Type B pancreatic cell (in vitro differentiated cells): ENCODE data around the gene KPNA5. TPM values are rescaled to one million over a fixed set of nuclear protein-coding genes. Genes with fewer than 3 reads are reported as not detected.
A peak's percentile ranks its signal among the peaks of the same experiment; 100 is the strongest.

Experiments used
- DNase-seq: peaks from one replicate; pipeline ENCODE4 v3.0.0; 2021; ENCODE audit warnings: mixed read lengths; ENCODE audit not compliant: unreplicated experiment; ENCODE audit errors: extremely low spot score
- H3K27ac Mint-ChIP-seq: 2 replicates; pipeline ENCODE4 v1.8.0; 2021; ENCODE audit warnings: mild to moderate bottlenecking, mixed read lengths
- H3K27me3 Mint-ChIP-seq: 2 replicates; pipeline ENCODE4 v1.8.0; 2021; ENCODE audit warnings: mixed read lengths
- H3K36me3 Mint-ChIP-seq: 2 replicates; pipeline ENCODE4 v1.8.0; 2021; ENCODE audit warnings: mixed read lengths
- H3K4me1 Mint-ChIP-seq: one replicate; pipeline ENCODE4 v1.8.0; 2021; ENCODE audit warnings: mixed read lengths; ENCODE audit not compliant: unreplicated experiment
- H3K4me3 Mint-ChIP-seq: 2 replicates; pipeline ENCODE4 v1.8.0; 2021; ENCODE audit warnings: mild to moderate bottlenecking, mixed read lengths
- H3K9me3 Mint-ChIP-seq: 2 replicates; pipeline ENCODE4 v1.8.0; 2021; ENCODE audit warnings: mixed read lengths
- CTCF ChIP-seq: fragments of 200-600 bp; sonication (generic); conservative IDR thresholded peaks from 2 replicates; pipeline ENCODE4 v1.5.0; 2021; ENCODE audit warnings: antibody characterized with exemption, mild to moderate bottlenecking
- long read RNA-seq: library from polyadenylated mRNA; unstranded; transcript quantifications from one replicate; pipeline ENCODE4 v2.0.0, GENCODE V29; 2020
- total RNA-seq: library from RNA; stranded (reverse); gene quantifications from 2 replicates; pipeline ENCODE4 v1.2.1, GENCODE V29; 2021; ENCODE audit warnings: low replicate concordance

KPNA5 gene
- 9.6 and 12.6 TPM in 2 replicates for total RNA-seq
- long read RNA-seq, full-length matches to known transcripts, result 9 of 19 reads
- long read RNA-seq, partial matches to known transcripts, result 5 of 19 reads
- long read RNA-seq, other reads (novel, unspliced or antisense), result 5 of 19 reads

DNA sequence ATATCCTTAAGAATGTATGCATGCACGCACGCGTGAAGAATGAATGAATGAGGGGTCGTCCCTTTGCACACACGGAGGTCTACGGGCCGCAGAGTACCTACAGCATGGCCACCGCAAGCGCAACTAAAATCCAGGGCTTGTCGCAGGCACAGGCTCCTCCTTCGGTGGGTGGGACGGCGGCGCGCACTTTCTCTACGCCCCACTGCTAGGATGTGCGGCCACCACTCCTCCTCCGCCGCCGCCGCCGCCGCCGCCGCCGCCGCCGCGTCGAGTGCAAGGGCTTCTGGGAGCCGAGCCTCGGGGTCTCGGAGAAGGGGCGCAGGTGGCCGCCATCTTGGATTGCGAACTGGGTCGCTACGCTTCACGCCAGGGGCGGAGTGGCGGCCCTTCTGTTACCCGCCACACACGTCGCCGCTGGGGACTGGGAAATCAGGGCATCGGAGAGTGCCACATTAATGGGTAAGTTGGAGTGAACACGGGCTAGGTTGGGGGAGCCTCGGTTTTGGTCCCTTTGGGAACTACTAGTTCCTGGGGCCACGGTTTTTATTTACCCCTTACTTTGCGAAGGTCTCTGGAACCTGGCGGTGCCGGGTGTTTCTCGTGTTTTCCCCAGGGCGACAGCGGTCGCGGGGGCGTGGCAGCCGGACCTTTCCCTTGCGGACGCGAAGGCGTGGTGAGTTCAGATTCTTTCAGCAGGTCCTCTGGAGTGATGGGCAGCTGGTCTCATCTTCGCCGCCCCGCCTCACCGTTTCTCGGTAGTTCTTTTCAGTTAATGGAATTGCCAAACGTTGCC, at the start of gene KPNA5:
Gene KPNA5 (plus strand): TSS at position 332 of the 793 bp plus-strand sequence. CDS start 124 bp downstream, at position 456.
- peak; percentile 93 for DNase-seq
- H3K27ac Mint-ChIP-seq, result peak within 1 kb of the TSS; percentile 97
- peaks cover 17% of the 10 kb centered on the region for H3K36me3 Mint-ChIP-seq
- no peak for TF ChIP-seq CTCF
- peaks cover 16% of the 10 kb centered on the region for H3K4me1 Mint-ChIP-seq
- peak within 1 kb of the TSS; percentile 99 for H3K4me3 Mint-ChIP-seq
- no peaks in the 10 kb centered on the region for H3K27me3 Mint-ChIP-seq
- H3K9me3 Mint-ChIP-seq, result no peaks in the 10 kb centered on the region

DNA sequence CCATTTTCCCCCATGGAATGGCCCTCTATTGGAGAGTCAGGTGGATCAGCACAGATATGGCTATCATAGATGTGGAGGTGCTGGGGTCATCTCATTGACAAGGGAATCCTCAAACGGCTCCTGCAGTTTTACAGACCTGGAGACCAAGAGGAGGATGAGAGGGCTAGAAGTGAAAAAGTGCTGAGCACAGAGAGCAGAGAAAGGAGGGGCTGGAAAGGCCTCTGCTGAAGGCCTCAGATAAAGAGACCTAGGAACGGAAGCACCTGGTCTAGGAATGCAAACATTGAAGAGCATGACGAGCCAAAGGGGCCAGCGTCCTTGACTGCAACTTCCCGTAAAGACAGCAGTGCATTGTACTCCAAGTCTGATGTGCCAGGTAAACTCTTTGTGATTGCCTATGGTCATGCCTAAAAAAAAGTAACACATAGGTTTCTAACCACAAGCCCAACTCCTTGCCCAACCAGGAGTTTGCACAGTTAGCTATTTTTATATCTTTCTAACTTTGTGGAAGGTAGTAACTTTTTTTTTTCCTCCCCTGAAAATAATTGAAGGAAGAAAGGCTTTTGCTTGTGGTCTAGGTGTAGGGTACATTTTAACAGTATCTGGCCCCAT, 49.5 kb upstream of the KPNA5 start:
- H3K27ac Mint-ChIP-seq, result no peak overlapping the region
- H3K36me3 Mint-ChIP-seq, result peaks cover 8% of the 10 kb centered on the region

GRCh38 chr6:116633685-116634084, 47.3 kb upstream of the KPNA5 start:
- DNase-seq, result no peak
- peaks cover 19% of the 10 kb centered on the region for H3K36me3 Mint-ChIP-seq
- H3K4me3 Mint-ChIP-seq, result no peak overlapping the region
- H3K4me1 Mint-ChIP-seq, result no peaks in the 10 kb centered on the region
- no peaks in the 10 kb centered on the region for H3K9me3 Mint-ChIP-seq
- TF ChIP-seq CTCF, result peak; percentile 35
- H3K27me3 Mint-ChIP-seq, result no peaks in the 10 kb centered on the region
- no peak overlapping the region for H3K27ac Mint-ChIP-seq

More for the DNA sequence above, 49.5 kb upstream of the KPNA5 start:
- no peaks in the 10 kb centered on the region for H3K27me3 Mint-ChIP-seq
- H3K9me3 Mint-ChIP-seq, result no peaks in the 10 kb centered on the region
- H3K4me3 Mint-ChIP-seq, result no peak overlapping the region
- no peak for DNase-seq
- TF ChIP-seq CTCF, result no peak
- no peaks in the 10 kb centered on the region for H3K4me1 Mint-ChIP-seq

GRCh38 chr6:116648156-116648555, 32.9 kb upstream of the KPNA5 start:
- TF ChIP-seq CTCF, result no peak
- Mint-ChIP-seq H3K4me1 (peaks cover 4% of the 10 kb centered on the region), H3K27ac (no peak overlapping the region), H3K9me3 (no peaks in the 10 kb centered on the region), H3K36me3 (peaks cover 13% of the 10 kb centered on the region), H3K4me3 (no peak overlapping the region), H3K27me3 (no peaks in the 10 kb centered on the region)
- no peak for DNase-seq

DNA sequence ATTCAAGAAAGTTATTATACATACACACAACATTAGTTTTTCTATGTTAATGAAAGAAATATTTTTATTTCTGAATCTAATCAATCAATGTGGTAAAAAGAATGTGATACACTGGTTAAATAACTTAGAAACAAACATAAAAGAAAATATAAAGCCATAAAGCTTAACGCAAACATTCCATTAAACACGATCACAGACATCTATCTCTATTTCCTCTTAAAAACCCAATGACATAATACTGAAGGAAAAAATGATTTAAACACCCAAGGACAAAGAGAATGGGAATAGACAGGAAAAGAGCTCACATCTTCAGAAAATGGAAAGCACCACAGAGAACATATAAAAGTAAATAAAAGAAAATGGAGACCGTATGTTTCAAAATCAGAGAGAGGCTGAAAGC, 31.9 kb upstream of the KPNA5 start:
- peaks cover 4% of the 10 kb centered on the region for H3K4me1 Mint-ChIP-seq
- no peak overlapping the region for H3K27ac Mint-ChIP-seq
- H3K4me3 Mint-ChIP-seq, result no peak overlapping the region
- peaks cover 10% of the 10 kb centered on the region for H3K36me3 Mint-ChIP-seq
- no peaks in the 10 kb centered on the region for H3K9me3 Mint-ChIP-seq
- DNase-seq, result no peak
- no peak for TF ChIP-seq CTCF
- H3K27me3 Mint-ChIP-seq, result no peaks in the 10 kb centered on the region
